MM.1S (cell line): ENCODE data around the gene GRK3.

Source experiments
- DNase-seq: peaks from one replicate; pipeline ENCODE4 v3.0.0-alpha.2; 2015
- H2AFZ ChIP-seq: fragments of 300-600 bp; sonication (generic); 2 replicates; pipeline ENCODE4 v1.6.0; 2016; ENCODE audit warnings: antibody characterized with exemption, low read length
- H3F3A ChIP-seq: fragments of 300-600 bp; sonication (generic); 2 replicates; pipeline ENCODE4 v1.6.1; 2016; ENCODE audit warnings: mild to moderate bottlenecking, antibody characterized with exemption, low read length, moderate library complexity, mixed read lengths; ENCODE audit not compliant: insufficient read depth
- H3K27ac ChIP-seq: fragments of 300-600 bp; sonication (generic); 2 replicates; pipeline ENCODE4 v1.5.1; 2016; ENCODE audit warnings: mild to moderate bottlenecking, low read length
- H3K27me3 ChIP-seq: fragments of 300-600 bp; sonication (generic); replicated peaks from 2 replicates; pipeline ENCODE4 v1.6.0; 2016; ENCODE audit warnings: low read length; ENCODE audit not compliant: insufficient read depth
- H3K36me3 ChIP-seq: fragments of 300-600 bp; sonication (generic); replicated peaks from 2 replicates; pipeline ENCODE4 v1.6.1; 2016; ENCODE audit warnings: mild to moderate bottlenecking, low read length, mixed read lengths; ENCODE audit not compliant: insufficient read depth
- H3K4me1 ChIP-seq: fragments of 300-600 bp; sonication (generic); 2 replicates; pipeline ENCODE4 v1.6.1; 2016; ENCODE audit warnings: low read length, mixed read lengths
- H3K4me2 ChIP-seq: fragments of 300-600 bp; sonication (generic); 2 replicates; pipeline ENCODE4 v1.6.0; 2016; ENCODE audit warnings: low read depth, low read length
- H3K4me3 ChIP-seq: fragments of 300-600 bp; sonication (generic); 2 replicates; pipeline ENCODE4 v1.5.1; 2016; ENCODE audit warnings: low read length, mixed read lengths
- H3K79me2 ChIP-seq: fragments of 300-600 bp; sonication (generic); 2 replicates; pipeline ENCODE4 v1.6.1; 2016; ENCODE audit warnings: mixed run types, low read length, mixed read lengths
- H3K9ac ChIP-seq: fragments of 300-600 bp; sonication (generic); 2 replicates; pipeline ENCODE4 v1.6.1; 2016; ENCODE audit warnings: low read length, mixed read lengths
- H3K9me2 ChIP-seq: fragments of 300-600 bp; sonication (generic); replicated peaks from 2 replicates; pipeline ENCODE4 v1.6.1; 2016; ENCODE audit warnings: mild to moderate bottlenecking, low read length, mixed read lengths; ENCODE audit not compliant: insufficient read depth
- H3K9me3 ChIP-seq: fragments of 300-600 bp; sonication (generic); replicated peaks from 2 replicates; pipeline ENCODE4 v1.6.1; 2016; ENCODE audit warnings: mild to moderate bottlenecking, low read length, mixed read lengths; ENCODE audit not compliant: insufficient read depth
- H4K20me1 ChIP-seq: fragments of 300-600 bp; sonication (generic); 2 replicates; pipeline ENCODE4 v1.6.1; 2016; ENCODE audit warnings: mild to moderate bottlenecking, low read length, moderate library complexity, mixed read lengths; ENCODE audit not compliant: insufficient read depth
- EZH2 ChIP-seq: fragments of 300-600 bp; sonication (generic); optimal IDR thresholded peaks from 2 replicates; pipeline ENCODE3; 2017; ENCODE audit warnings: low read depth, mild to moderate bottlenecking, antibody characterized with exemption, low read length, mixed read lengths
- EZH2phosphoT487 ChIP-seq: fragments of 300-600 bp; sonication (generic); IDR thresholded peaks from 2 replicates; pipeline ENCODE4 v1.6.1; 2018; ENCODE audit warnings: antibody characterized with exemption, low read length
- TF ChIP-seq, protein P1 (sequence below): fragments of 300-600 bp; sonication (generic); IDR thresholded peaks from 2 replicates; pipeline ENCODE4 v1.5.1; 2016; ENCODE audit warnings: antibody characterized with exemption, low read length, mixed read lengths

GRK3 gene

DNA sequence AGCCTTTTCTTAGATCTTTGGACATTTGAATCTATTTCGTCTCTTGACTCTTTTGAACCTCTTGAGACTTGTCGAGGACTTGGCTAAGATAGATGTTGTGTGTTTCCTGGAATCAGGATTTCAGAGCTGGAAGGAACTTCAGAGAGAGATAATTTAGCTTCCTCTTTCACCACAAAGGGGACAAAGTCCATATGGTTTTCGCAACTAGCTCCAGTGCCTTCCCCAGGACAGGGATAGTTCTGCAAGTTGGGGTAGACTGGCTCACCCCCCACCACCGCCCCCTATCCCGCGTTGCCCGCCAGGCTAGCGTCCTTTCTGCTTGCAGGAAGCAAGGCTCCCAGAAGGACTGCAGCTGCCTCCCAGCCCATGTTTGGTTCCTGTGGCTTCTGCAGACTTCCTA lies 101.8 kb downstream of the GRK3 start:
- no peak overlapping the region for H2AFZ ChIP-seq
- no peak overlapping the region for H3K4me3 ChIP-seq
- H3K79me2 ChIP-seq = no peaks in the 10 kb centered on the region
- H4K20me1 ChIP-seq = no peaks in the 10 kb centered on the region
- TF ChIP-seq EZH2 (no peak), EZH2phosphoT487 (no peak)
- TF ChIP-seq, protein P1, sequence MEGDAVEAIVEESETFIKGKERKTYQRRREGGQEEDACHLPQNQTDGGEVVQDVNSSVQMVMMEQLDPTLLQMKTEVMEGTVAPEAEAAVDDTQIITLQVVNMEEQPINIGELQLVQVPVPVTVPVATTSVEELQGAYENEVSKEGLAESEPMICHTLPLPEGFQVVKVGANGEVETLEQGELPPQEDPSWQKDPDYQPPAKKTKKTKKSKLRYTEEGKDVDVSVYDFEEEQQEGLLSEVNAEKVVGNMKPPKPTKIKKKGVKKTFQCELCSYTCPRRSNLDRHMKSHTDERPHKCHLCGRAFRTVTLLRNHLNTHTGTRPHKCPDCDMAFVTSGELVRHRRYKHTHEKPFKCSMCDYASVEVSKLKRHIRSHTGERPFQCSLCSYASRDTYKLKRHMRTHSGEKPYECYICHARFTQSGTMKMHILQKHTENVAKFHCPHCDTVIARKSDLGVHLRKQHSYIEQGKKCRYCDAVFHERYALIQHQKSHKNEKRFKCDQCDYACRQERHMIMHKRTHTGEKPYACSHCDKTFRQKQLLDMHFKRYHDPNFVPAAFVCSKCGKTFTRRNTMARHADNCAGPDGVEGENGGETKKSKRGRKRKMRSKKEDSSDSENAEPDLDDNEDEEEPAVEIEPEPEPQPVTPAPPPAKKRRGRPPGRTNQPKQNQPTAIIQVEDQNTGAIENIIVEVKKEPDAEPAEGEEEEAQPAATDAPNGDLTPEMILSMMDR = no peak
- no peak overlapping the region for H3K4me2 ChIP-seq
- H3K9ac ChIP-seq = no peak overlapping the region
- no peaks in the 10 kb centered on the region for H3F3A ChIP-seq
- DNase-seq = no peak
- H3K9me2 ChIP-seq = no peaks in the 10 kb centered on the region
- H3K4me1 ChIP-seq = no peaks in the 10 kb centered on the region
- no peaks in the 10 kb centered on the region for H3K9me3 ChIP-seq
- H3K36me3 ChIP-seq = no peaks in the 10 kb centered on the region
- H3K27ac ChIP-seq = no peak overlapping the region
- no peaks in the 10 kb centered on the region for H3K27me3 ChIP-seq

DNA sequence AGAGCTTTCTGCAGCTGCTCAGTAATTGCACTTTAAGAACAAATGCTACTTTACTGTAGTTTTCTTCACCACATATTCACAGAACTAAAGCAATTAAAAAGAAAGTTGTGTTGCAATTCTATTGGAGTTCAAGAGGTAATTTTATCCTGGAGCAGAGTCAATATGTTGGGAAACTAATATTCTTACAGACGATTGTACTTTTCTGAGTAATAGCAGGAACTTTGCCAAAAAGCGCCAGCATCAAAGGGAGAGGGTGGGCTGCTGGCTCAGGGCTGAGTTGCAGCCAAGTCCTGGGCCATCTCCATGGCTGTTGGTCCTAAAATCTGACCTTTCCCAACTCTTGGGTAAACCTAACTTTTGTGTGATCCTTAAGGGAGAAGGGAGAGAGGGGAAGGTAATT lies 104.0 kb downstream of the GRK3 start:
- Histone ChIP-seq H3K9me3 (no peaks in the 10 kb centered on the region), H3K36me3 (no peaks in the 10 kb centered on the region), H3K4me3 (no peak overlapping the region), H3K27ac (no peak overlapping the region), H3K9ac (no peak overlapping the region), H3F3A (no peaks in the 10 kb centered on the region), H2AFZ (no peak overlapping the region), H3K27me3 (no peaks in the 10 kb centered on the region), H3K4me2 (no peak overlapping the region), H3K4me1 (no peaks in the 10 kb centered on the region), H3K79me2 (no peaks in the 10 kb centered on the region), H3K9me2 (no peaks in the 10 kb centered on the region), H4K20me1 (no peaks in the 10 kb centered on the region)
- TF ChIP-seq, protein P1 = no peak
- TF ChIP-seq EZH2 = no peak
- DNase-seq = no peak

DNA sequence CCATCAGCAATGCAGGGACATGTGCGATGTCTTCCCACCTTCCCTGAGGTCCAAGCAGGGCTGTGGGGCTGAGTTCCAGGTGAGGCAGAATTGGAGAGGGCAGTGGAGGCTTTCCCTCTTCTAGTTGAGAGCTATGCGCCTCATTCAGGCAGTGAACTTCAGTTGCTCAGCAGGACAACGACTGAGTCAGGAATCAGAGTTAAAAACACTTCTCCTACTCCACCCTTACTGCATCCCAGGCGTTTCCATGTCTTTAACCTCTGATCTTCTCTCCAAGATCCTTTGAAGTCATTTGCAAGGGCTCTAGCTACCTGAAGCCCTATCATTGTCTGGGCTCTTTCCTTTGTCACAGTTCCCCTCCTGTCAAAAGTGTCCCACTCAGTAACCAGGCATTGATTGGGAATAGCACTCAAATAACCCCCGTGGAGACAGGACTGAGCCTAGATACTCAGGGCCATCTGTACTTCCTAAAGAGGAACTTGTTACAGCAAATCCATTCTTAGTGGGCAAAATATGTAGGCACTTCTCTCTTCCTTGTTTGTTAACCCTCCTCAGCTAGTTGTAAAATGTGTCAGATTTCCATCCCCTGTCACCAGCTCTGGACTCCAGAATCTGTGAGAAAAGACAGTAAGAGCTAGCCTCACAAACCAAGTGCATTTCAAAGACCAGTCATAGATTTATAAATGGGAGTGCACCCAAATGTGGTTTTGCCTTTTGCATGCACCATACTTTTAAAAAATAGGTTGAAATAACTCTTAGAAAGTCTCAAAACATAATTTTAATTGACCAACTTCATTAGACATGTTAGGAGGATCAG lies 105.0 kb downstream of the GRK3 start:
- Histone ChIP-seq H3K9me2 (no peaks in the 10 kb centered on the region), H3K79me2 (no peaks in the 10 kb centered on the region), H2AFZ (no peak overlapping the region), H3K36me3 (no peaks in the 10 kb centered on the region), H3K4me1 (no peaks in the 10 kb centered on the region), H3K4me3 (no peak overlapping the region), H3K4me2 (no peak overlapping the region), H3K9ac (no peak overlapping the region), H3F3A (no peaks in the 10 kb centered on the region), H3K9me3 (no peaks in the 10 kb centered on the region), H3K27me3 (no peaks in the 10 kb centered on the region), H3K27ac (no peak overlapping the region), H4K20me1 (no peaks in the 10 kb centered on the region)
- TF ChIP-seq, protein P1 = no peak
- TF ChIP-seq EZH2 = no peak
- no peak for TF ChIP-seq EZH2phosphoT487
- DNase-seq = no peak
